Erythroblast (primary cell): ENCODE results near the gene ARVCF.

ENCODE experiments used
- GATA1 ChIP-seq: IDR thresholded peaks from 2 replicates; pipeline ENCODE4 v1.6.1; 2011; ENCODE audit warnings: low read depth, mild to moderate bottlenecking, control low read depth, low read length, moderate library complexity
- POLR2A ChIP-seq: IDR thresholded peaks from 2 replicates; pipeline ENCODE4 v1.6.1; 2011; ENCODE audit warnings: mild to moderate bottlenecking, low read length

- TF ChIP-seq POLR2A, result no peak
- TF ChIP-seq GATA1, result no peak
Observed at GRCh38 chr22:20063271-20064139, 46.9 kb upstream of the ARVCF start.
